Lower lobe of right lung (tissue), 2 donors: Measurements from ENCODE around the gene KAT5. TPM values are rescaled to one million over a fixed set of nuclear protein-coding genes. Genes with fewer than 3 reads are reported as not detected.
"Not testable (repeated sequence)": the region's sequence is repeated elsewhere in the genome, so short reads cannot be mapped to it uniquely, and the experiment has no call there.

Experiments
- ATAC-seq, 2 donors: fragments of 200-7000 bp; cut with Tn5 transposase; one replicate each; pipeline ENCODE4 v1.9.1; 2020 to 2022; ENCODE audit warnings: mild to moderate bottlenecking in 2 of 2, moderate library complexity in 2 of 2
- DNase-seq: peaks from one replicate; pipeline ENCODE4 v3.0.0-alpha.2; 2020
- H3K27ac ChIP-seq: fragments of 200-600 bp; one replicate; pipeline ENCODE4 v1.8.0; 2022
- H3K27me3 ChIP-seq: fragments of 200-600 bp; one replicate; pipeline ENCODE4 v1.8.0; 2022; ENCODE audit warnings: low read depth
- H3K36me3 ChIP-seq: fragments of 200-600 bp; one replicate; pipeline ENCODE4 v1.8.0; 2022; ENCODE audit warnings: mild to moderate bottlenecking
- H3K4me1 ChIP-seq: fragments of 200-600 bp; one replicate; pipeline ENCODE4 v1.8.0; 2022
- H3K4me3 ChIP-seq: fragments of 200-600 bp; one replicate; pipeline ENCODE4 v1.8.0; 2022; ENCODE audit warnings: mild to moderate bottlenecking
- H3K9me3 ChIP-seq: fragments of 200-600 bp; one replicate; pipeline ENCODE4 v1.8.0; 2022
- CTCF ChIP-seq: fragments of 200-600 bp; IDR thresholded peaks from one replicate; pipeline ENCODE4 v1.8.0; 2022; ENCODE audit warnings: antibody characterized with exemption, mild to moderate bottlenecking
- intact Hi-C: fragments of 100-400 bp; cut with DNase I; formaldehyde crosslinking; loops from one replicate; pipeline ENCODE4 v1.11.0; 2022
- total RNA-seq: library from RNA; stranded (reverse); fragmentation: NEBNext Ultra II Directional; extraction: Animal tissue kit (Norgen Biotek cat#: 25700); gene quantifications from one replicate; pipeline ENCODE4 v1.2.1, GENCODE V29; 2021
- donor health status: DM: no; HTN: yes; CAD: no; lungs with severe emphysema.

KAT5 gene
- total RNA-seq, 1 donor from 2014 or later, result 82.6 TPM

GRCh38 chr11:65744026-65744698, 32.1 kb downstream of the KAT5 start:
- no peak for TF ChIP-seq CTCF
- Histone ChIP-seq H3K27me3 (no peaks in the 10 kb centered on the region), H3K27ac (no peak overlapping the region), H3K4me3 (no peak overlapping the region), H3K36me3 (no peaks in the 10 kb centered on the region), H3K4me1 (no peaks in the 10 kb centered on the region), H3K9me3 (no peaks in the 10 kb centered on the region)
- intact Hi-C loops, result no loop called here
- DNase-seq, result no peak
- ATAC-seq, result peak; percentile 59 to 70

- no peaks in the 10 kb centered on the region for H3K36me3 ChIP-seq
- no peaks in the 10 kb centered on the region for H3K4me1 ChIP-seq
- ATAC-seq (no peak), DNase-seq (no peak)
- intact Hi-C loops, result no loop called here
- no peak overlapping the region for H3K27ac ChIP-seq
- no peak overlapping the region for H3K4me3 ChIP-seq
- no peak for TF ChIP-seq CTCF
- H3K9me3 ChIP-seq, result no peaks in the 10 kb centered on the region
- H3K27me3 ChIP-seq, result no peaks in the 10 kb centered on the region
Measured at GRCh38 chr11:65744699-65745042, 32.6 kb downstream of the KAT5 start.

GRCh38 chr11:65745049-65745448, 33.0 kb downstream of the KAT5 start:
- no peaks in the 10 kb centered on the region for H3K4me1 ChIP-seq
- no peak overlapping the region for H3K4me3 ChIP-seq
- no peak overlapping the region for H3K27ac ChIP-seq
- DNase-seq (no peak), ATAC-seq (peak in 1 of 2 donors; percentile 43)
- intact Hi-C loops, result no loop called here
- no peaks in the 10 kb centered on the region for H3K9me3 ChIP-seq
- H3K27me3 ChIP-seq, result no peaks in the 10 kb centered on the region
- no peak for TF ChIP-seq CTCF
- H3K36me3 ChIP-seq, result no peaks in the 10 kb centered on the region

GRCh38 chr11:65762169-65762568, 50.1 kb downstream of the KAT5 start:
- DNase-seq, intact Hi-C loops, H3K27me3 ChIP-seq, H3K27ac ChIP-seq, H3K9me3 ChIP-seq, H3K4me1 ChIP-seq, ATAC-seq, H3K4me3 ChIP-seq, H3K36me3 ChIP-seq: not testable (repeated sequence)

- intact Hi-C loops, H3K9me3 ChIP-seq, H3K4me3 ChIP-seq, H3K36me3 ChIP-seq, H3K4me1 ChIP-seq, H3K27ac ChIP-seq, DNase-seq, H3K27me3 ChIP-seq, ATAC-seq: not testable (repeated sequence)
Measured at GRCh38 chr11:65762816-65763215, 50.8 kb downstream of the KAT5 start.

GRCh38 chr11:65764434-65764833, 52.4 kb downstream of the KAT5 start:
- ATAC-seq (peak in 1 of 2 donors; percentile 31), DNase-seq (no peak)
- intact Hi-C loops, result no loop called here
- TF ChIP-seq CTCF, result no peak
- H3K9me3 ChIP-seq, result no peaks in the 10 kb centered on the region
- H3K4me1 ChIP-seq, result peaks cover 2% of the 10 kb centered on the region
- H3K27ac ChIP-seq, result no peak overlapping the region
- no peaks in the 10 kb centered on the region for H3K27me3 ChIP-seq
- no peak overlapping the region for H3K4me3 ChIP-seq
- H3K36me3 ChIP-seq, result no peaks in the 10 kb centered on the region
